SK-N-MC (cell line): ENCODE measurements around the gene KDM4B.

ENCODE experiments used
- DNase-seq: peaks from one replicate; pipeline ENCODE4 v3.0.0-alpha.2; 2011; ENCODE audit warnings: low read depth, low spot score
- H3K27ac ChIP-seq: fragments of 200-600 bp; sonication (generic); 2 replicates; pipeline ENCODE4 v1.5.1; 2016; ENCODE audit warnings: mixed run types
- H3K36me3 ChIP-seq: fragments of 200-600 bp; sonication (generic); 2 replicates; pipeline ENCODE4 v1.6.1; 2017; ENCODE audit warnings: antibody characterized with exemption, low read length, mixed read lengths; ENCODE audit not compliant: insufficient read depth
- H3K4me3 ChIP-seq: fragments of 200-600 bp; sonication (generic); 2 replicates; pipeline ENCODE4 v1.5.1; 2016
- H3K9ac ChIP-seq: fragments of 200-600 bp; sonication (generic); 2 replicates; pipeline ENCODE4 v1.8.0; 2017; ENCODE audit warnings: mixed run types, mixed read lengths; ENCODE audit not compliant: insufficient read length
- H3K9me3 ChIP-seq: fragments of 200-600 bp; sonication (generic); 2 replicates; pipeline ENCODE4 v1.6.1; 2017; ENCODE audit warnings: low read depth, mild to moderate bottlenecking, antibody characterized with exemption, low read length, moderate library complexity, mixed read lengths
- EZH2 ChIP-seq: fragments of 200-600 bp; sonication (generic); IDR thresholded peaks from one replicate; pipeline ENCODE4 v1.6.1; 2017; ENCODE audit warnings: antibody characterized with exemption
- FOXP2 ChIP-seq: optimal IDR thresholded peaks from 2 replicates; pipeline ENCODE3; 2011; ENCODE audit warnings: mild to moderate bottlenecking, moderate library complexity; ENCODE audit not compliant: insufficient read depth; ENCODE audit errors: extremely low read length, control extremely low read depth
- POLR2AphosphoS5 ChIP-seq: IDR thresholded peaks from 2 replicates; pipeline ENCODE4 v1.6.1; 2012; ENCODE audit warnings: mild to moderate bottlenecking, low read depth, low read length, borderline replicate concordance

The KDM4B gene

GRCh38 chr19:5122121-5122400 lies 153.1 kb downstream of the KDM4B start:
- Histone ChIP-seq H3K4me3 (no peak overlapping the region), H3K9ac (no peak overlapping the region), H3K9me3 (no peaks in the 10 kb centered on the region), H3K27ac (no peak overlapping the region), H3K36me3 (no peaks in the 10 kb centered on the region)
- DNase-seq, result no peak
- no peak for TF ChIP-seq FOXP2
- no peak for TF ChIP-seq EZH2
- no peak for TF ChIP-seq POLR2AphosphoS5

GRCh38 chr19:5122671-5123409 lies 153.9 kb downstream of the KDM4B start:
- no peak overlapping the region for H3K9ac ChIP-seq
- DNase-seq, result no peak
- no peak overlapping the region for H3K27ac ChIP-seq

GRCh38 chr19:5123646-5124045 lies 154.7 kb downstream of the KDM4B start:
- no peak for DNase-seq
- Histone ChIP-seq H3K9ac (no peak overlapping the region), H3K4me3 (no peak overlapping the region), H3K9me3 (no peaks in the 10 kb centered on the region), H3K36me3 (no peaks in the 10 kb centered on the region), H3K27ac (no peak overlapping the region)
- TF ChIP-seq POLR2AphosphoS5 (no peak), EZH2 (no peak), FOXP2 (no peak)

More at GRCh38 chr19:5122671-5123409, 153.9 kb downstream of the KDM4B start:
- Histone ChIP-seq H3K36me3 (no peaks in the 10 kb centered on the region), H3K4me3 (no peak overlapping the region), H3K9me3 (no peaks in the 10 kb centered on the region)
- TF ChIP-seq EZH2 (no peak), FOXP2 (no peak), POLR2AphosphoS5 (no peak)

DNA sequence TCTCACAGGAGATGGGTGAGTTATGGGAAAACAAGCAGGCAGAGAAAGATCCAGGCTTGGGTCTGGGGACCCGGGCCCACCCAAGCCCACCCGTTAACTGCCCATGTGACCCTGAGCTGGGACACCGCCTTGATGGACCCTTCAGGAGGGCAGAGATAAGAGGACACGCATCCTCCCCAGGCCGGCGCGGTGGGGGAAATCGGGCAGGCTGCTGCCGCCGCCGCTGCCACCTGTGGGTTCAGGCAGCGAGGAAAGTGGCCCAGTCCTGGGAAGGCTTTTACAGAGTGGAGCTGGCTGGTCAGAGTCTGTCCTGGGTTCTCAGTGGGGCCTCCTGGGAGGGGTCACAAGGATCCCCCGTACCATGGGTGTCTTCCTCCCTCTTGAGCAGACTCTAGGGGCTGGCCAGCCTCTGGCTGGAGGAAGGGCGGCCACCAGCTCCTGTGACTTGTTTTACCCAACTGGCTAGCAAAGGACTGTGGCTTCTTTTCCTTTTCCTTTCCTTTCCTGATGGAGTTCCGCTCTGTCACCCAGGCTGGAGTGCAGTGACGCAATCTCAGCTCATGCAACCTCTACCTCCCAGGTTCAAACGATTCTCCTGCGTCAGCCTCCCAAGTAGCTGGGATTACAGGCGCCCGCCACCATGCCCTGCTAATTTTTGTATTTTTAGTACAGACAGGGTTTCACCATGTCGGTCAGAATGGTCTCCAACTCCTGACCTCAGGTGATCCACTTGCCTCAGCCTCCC lies 155.4 kb downstream of the KDM4B start:
- Histone ChIP-seq H3K9ac (no peak overlapping the region), H3K4me3 (no peak overlapping the region), H3K27ac (no peak overlapping the region), H3K36me3 (no peaks in the 10 kb centered on the region), H3K9me3 (no peaks in the 10 kb centered on the region)
- TF ChIP-seq EZH2, result no peak
- TF ChIP-seq POLR2AphosphoS5, result no peak
- TF ChIP-seq FOXP2, result no peak
- DNase-seq, result no peak

DNA sequence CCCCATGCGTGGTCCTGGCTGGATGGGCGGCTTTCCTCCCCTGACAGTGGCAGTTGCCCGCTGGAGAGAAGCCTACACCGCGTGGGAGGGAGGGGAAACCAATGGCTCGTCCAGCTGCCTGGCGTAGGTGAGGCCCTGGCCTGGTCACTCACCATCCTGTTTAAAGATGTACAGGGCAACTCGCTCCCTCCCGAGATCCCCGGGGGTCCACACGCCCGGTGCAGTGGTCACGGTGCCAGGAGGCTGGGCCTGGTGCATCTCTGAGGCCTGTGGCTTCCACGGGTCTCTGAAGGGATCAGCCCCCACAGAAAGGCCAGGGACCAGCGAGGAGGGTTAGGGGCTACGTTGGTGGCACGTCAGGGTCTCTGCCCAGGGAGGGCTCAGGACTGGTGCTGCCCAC lies 156.5 kb downstream of the KDM4B start:
- H3K27ac ChIP-seq, result peak overlapping the region; percentile 93
- DNase-seq, result no peak
- no peak for TF ChIP-seq POLR2AphosphoS5
- no peak for TF ChIP-seq EZH2
- no peaks in the 10 kb centered on the region for H3K36me3 ChIP-seq
- H3K9me3 ChIP-seq, result no peaks in the 10 kb centered on the region
- no peak overlapping the region for H3K9ac ChIP-seq
- peak overlapping the region; percentile 47; the same call in 1 of the 2 replicates for H3K4me3 ChIP-seq

- H3K27ac ChIP-seq, result peak overlapping the region; percentile 93
- H3K4me3 ChIP-seq, result peak overlapping the region; percentile 47; the same call in 1 of the 2 replicates
- peak; percentile 40 for TF ChIP-seq FOXP2
- no peak for TF ChIP-seq EZH2
- no peak for TF ChIP-seq POLR2AphosphoS5
- H3K36me3 ChIP-seq, result no peaks in the 10 kb centered on the region
- peak overlapping the region; percentile 49 for H3K9ac ChIP-seq
- no peaks in the 10 kb centered on the region for H3K9me3 ChIP-seq
- peak; percentile 59 for DNase-seq
Measured at GRCh38 chr19:5125797-5126497, 157.0 kb downstream of the KDM4B start.

GRCh38 chr19:5126498-5127223 lies 157.7 kb downstream of the KDM4B start:
- Histone ChIP-seq H3K4me3 (no peak overlapping the region), H3K9ac (peak overlapping the region; percentile 49), H3K27ac (peak overlapping the region; percentile 93), H3K9me3 (no peaks in the 10 kb centered on the region), H3K36me3 (no peaks in the 10 kb centered on the region)
- DNase-seq, result no peak
- no peak for TF ChIP-seq FOXP2
- no peak for TF ChIP-seq POLR2AphosphoS5
- no peak for TF ChIP-seq EZH2

GRCh38 chr19:5127717-5128116 lies 158.8 kb downstream of the KDM4B start:
- no peak overlapping the region for H3K9ac ChIP-seq

More at GRCh38 chr19:5127717-5128116, 158.8 kb downstream of the KDM4B start:
- Histone ChIP-seq H3K27ac (no peak overlapping the region), H3K36me3 (no peaks in the 10 kb centered on the region), H3K4me3 (no peak overlapping the region), H3K9me3 (no peaks in the 10 kb centered on the region)
- DNase-seq, result no peak
- TF ChIP-seq POLR2AphosphoS5, result no peak
- no peak for TF ChIP-seq EZH2
- TF ChIP-seq FOXP2, result no peak
